DMS79 (cell line): ENCODE data around the gene SMYD4.

Experiments
- DNase-seq: peaks from one replicate; lab custom pipeline; 2025; lab: John Stamatoyannopoulos, UW

SMYD4 gene

DNA sequence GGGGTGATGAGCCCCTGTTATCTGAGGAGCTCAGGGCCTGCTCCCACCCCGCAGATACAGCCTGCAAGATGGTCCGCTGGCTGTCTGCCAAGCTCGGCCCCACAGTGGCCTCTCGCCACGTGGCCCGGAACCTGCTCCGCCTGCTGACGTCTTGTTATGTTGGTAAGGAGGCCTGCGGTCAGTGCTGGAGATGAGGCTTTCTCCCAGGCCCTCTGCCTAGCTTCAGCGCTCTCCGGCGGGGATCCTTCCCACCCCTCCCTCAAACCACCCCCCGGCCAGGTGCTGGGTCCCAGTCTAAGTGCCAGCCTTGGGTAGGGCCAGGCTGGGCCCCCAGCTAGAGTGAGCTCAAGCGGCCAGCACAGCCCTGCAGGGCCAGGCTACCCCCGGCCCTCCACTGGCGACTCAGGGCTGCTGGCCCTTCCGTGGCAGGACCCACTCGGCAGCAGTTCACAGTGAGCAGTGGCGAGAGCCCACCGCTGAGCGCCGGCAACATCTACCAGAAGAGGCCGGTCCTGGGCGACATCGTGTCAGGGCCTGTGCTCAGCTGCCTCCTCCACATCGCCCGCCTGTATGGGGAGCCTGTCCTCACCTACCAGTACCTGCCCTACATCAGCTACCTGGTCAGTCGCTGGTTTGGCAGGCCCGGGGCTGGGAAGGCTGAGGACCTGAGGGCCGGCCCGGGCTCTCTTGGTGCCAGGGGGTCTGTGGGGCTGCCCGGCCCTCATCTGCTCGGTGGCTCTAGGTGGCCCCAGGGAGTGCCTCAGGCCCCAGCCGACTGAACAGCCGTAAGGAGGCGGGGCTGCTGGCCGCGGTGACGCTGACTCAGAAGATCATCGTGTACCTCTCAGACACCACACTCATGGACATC, 99.1 kb downstream of the SMYD4 start:
- no peak for DNase-seq

DNA sequence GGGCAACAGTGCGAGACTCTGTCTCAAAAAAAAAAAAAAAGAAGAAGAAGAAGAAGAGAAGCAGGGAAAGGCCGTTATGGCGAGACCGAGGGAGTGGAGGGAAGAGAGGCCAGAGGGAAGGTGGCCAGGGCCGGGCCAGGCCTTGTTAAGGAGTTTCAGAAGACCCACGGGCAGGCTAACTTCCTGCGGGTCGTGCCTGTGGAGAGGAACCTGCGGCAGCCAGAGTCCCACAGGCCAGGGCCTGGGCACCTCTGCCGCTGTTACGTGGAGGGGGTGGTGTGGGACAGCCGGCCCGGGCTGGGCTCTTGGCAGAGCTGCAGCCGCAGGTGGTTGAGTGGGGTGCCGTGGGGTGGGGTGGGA, 99.8 kb downstream of the SMYD4 start:
- no peak for DNase-seq
